ENCODE results near the gene OR4B1.
A peak's percentile ranks its signal among the peaks of the same experiment; 100 is the strongest.
"Not testable (repeated sequence)": the region's sequence is repeated elsewhere in the genome, so short reads cannot be mapped to it uniquely, and the experiment has no call there.

The OR4B1 gene

GRCh38 chr11:48216510-48216909, at the start of gene OR4B1:
Gene OR4B1 (plus strand): TSS chr11:48216810. CDS start chr11:48216810, 0 bp downstream.
- DNase-seq = no peak

GRCh38 chr11:48167380-48167779, 49.2 kb upstream of the OR4B1 start:
- no peak for DNase-seq

- no peak for DNase-seq
These were observed 47.8 kb upstream of the OR4B1 start for GRCh38 chr11:48168815-48169214.

- no peak for DNase-seq
These were observed 47.4 kb upstream of the OR4B1 start for GRCh38 chr11:48169259-48169658.

GRCh38 chr11:48169717-48170116, 46.9 kb upstream of the OR4B1 start:
- DNase-seq = no peak

GRCh38 chr11:48170241-48171233, 46.1 kb upstream of the OR4B1 start:
- DNase-seq = no peak

GRCh38 chr11:48172818-48173609, 43.6 kb upstream of the OR4B1 start:
- peak; percentile 64 to 67 for DNase-seq

- DNase-seq = no peak
These were observed 38.9 kb upstream of the OR4B1 start for GRCh38 chr11:48177661-48178060.

- DNase-seq = no peak
These were observed 36.0 kb upstream of the OR4B1 start for GRCh38 chr11:48180627-48181026.

- DNase-seq = no peak
These were observed 33.6 kb upstream of the OR4B1 start for GRCh38 chr11:48182860-48183526.

- no peak for DNase-seq
These were observed 32.2 kb upstream of the OR4B1 start for GRCh38 chr11:48184452-48184851.

GRCh38 chr11:48190906-48191654, 25.5 kb upstream of the OR4B1 start:
- peak in 1 of 2 donors; percentile 5 for DNase-seq

GRCh38 chr11:48193876-48194275, 22.7 kb upstream of the OR4B1 start:
- no peak for DNase-seq

GRCh38 chr11:48207881-48208280, 8.7 kb upstream of the OR4B1 start:
- no peak for DNase-seq

GRCh38 chr11:48210052-48210451, 6.6 kb upstream of the OR4B1 start:
- DNase-seq = no peak

- no peak for DNase-seq
These were observed 12.2 kb downstream of the OR4B1 start for GRCh38 chr11:48228761-48229160.

- not testable (repeated sequence) for DNase-seq
These were observed 13.4 kb downstream of the OR4B1 start for GRCh38 chr11:48230057-48230456.

- no peak for DNase-seq
These were observed 21.1 kb downstream of the OR4B1 start for GRCh38 chr11:48237727-48238126.

- DNase-seq = no peak
These were observed 25.9 kb downstream of the OR4B1 start for GRCh38 chr11:48242501-48242900.

- no peak for DNase-seq
These were observed 28.2 kb downstream of the OR4B1 start, which contains the start of gene OR4X2 for GRCh38 chr11:48244804-48245203. Gene OR4X2 (plus strand): TSS chr11:48245104. CDS start chr11:48245104, 0 bp downstream.

GRCh38 chr11:48248902-48249301, 32.3 kb downstream of the OR4B1 start:
- no peak for DNase-seq

GRCh38 chr11:48261600-48261999, 45.0 kb downstream of the OR4B1 start:
- DNase-seq = no peak
